ENCODE results near the gene EARS2.
"Not testable (repeated sequence)": the region's sequence is repeated elsewhere in the genome, so short reads cannot be mapped to it uniquely, and the experiment has no call there.

The EARS2 gene

GRCh38 chr16:23524886-23525285 is 32.3 kb downstream of the EARS2 start:
- Mint-ChIP-seq H3K9me3 (no peaks in the 10 kb centered on the region), H3K4me1 (ENCODE audit: low read depth) (no peaks in the 10 kb centered on the region), H3K4me3 (no peak overlapping the region), H3K27ac (no peak overlapping the region), H3K36me3 (ENCODE audit: low read depth) (peaks cover 17% of the 10 kb centered on the region), H3K27me3 (ENCODE audit: low read depth) (no peaks in the 10 kb centered on the region)

- no peak overlapping the region for H3K27ac Mint-ChIP-seq
Observed at GRCh38 chr16:23523876-23524385, 33.2 kb downstream of the EARS2 start.

GRCh38 chr16:23523321-23523720 is 33.8 kb downstream of the EARS2 start:
- peaks cover 24% of the 10 kb centered on the region for H3K36me3 Mint-ChIP-seq (ENCODE audit: low read depth)
- no peaks in the 10 kb centered on the region for H3K27me3 Mint-ChIP-seq (ENCODE audit: low read depth)
- H3K4me3 Mint-ChIP-seq, result no peak overlapping the region
- H3K27ac Mint-ChIP-seq, result no peak overlapping the region
- peaks cover 4% of the 10 kb centered on the region for H3K4me1 Mint-ChIP-seq (ENCODE audit: low read depth)
- no peaks in the 10 kb centered on the region for H3K9me3 Mint-ChIP-seq

More at GRCh38 chr16:23523876-23524385, 33.2 kb downstream of the EARS2 start:
- Mint-ChIP-seq H3K9me3 (no peaks in the 10 kb centered on the region), H3K4me3 (no peak overlapping the region), H3K36me3 (ENCODE audit: low read depth) (peaks cover 22% of the 10 kb centered on the region), H3K4me1 (ENCODE audit: low read depth) (no peaks in the 10 kb centered on the region), H3K27me3 (ENCODE audit: low read depth) (no peaks in the 10 kb centered on the region)

- peaks cover 27% of the 10 kb centered on the region for H3K36me3 Mint-ChIP-seq (ENCODE audit: low read depth)
- H3K4me1 Mint-ChIP-seq (ENCODE audit: low read depth), result peaks cover 8% of the 10 kb centered on the region
- H3K27ac Mint-ChIP-seq, result no peak overlapping the region
- H3K9me3 Mint-ChIP-seq, result no peaks in the 10 kb centered on the region
- H3K4me3 Mint-ChIP-seq, result no peak overlapping the region
- no peaks in the 10 kb centered on the region for H3K27me3 Mint-ChIP-seq (ENCODE audit: low read depth)
Observed at GRCh38 chr16:23521965-23522364, 35.2 kb downstream of the EARS2 start.

DNA sequence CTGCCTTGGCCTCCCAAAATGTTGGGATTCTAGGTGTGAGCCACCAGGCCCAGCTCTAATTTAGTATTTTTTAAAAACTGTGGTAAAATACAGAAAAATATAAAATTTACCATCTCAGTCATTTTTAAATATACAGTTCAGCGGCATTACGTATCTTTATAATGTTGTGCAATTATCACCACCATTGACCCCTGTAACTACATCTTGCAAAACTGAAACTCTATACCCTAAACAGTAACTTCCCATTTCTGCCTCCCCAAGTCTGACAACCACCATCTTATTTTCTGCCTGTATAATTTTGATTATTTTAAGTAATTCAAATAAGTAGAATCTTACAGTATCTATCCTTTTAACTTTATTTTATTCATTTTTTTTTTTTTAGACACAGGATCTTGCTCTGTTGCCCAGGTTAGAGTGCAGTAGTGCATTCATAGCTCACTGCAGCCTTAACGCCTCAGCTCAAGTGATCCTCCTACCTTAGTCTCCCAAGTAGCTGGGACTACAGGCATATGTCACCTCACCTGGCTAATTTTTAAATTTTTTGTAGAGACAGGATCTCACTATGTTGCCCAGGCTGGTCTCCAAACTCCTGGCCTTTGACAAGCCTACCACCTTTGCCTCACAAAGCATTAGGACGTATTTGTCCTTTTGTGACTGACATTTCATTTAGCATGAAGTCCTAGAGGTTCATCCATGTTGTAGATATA is 36.0 kb downstream of the EARS2 start:
- Mint-ChIP-seq H3K9me3 (no peaks in the 10 kb centered on the region), H3K4me1 (ENCODE audit: low read depth) (peaks cover 14% of the 10 kb centered on the region), H3K27me3 (ENCODE audit: low read depth) (no peaks in the 10 kb centered on the region), H3K4me3 (no peak overlapping the region), H3K36me3 (ENCODE audit: low read depth) (peaks cover 27% of the 10 kb centered on the region), H3K27ac (no peak overlapping the region)

DNA sequence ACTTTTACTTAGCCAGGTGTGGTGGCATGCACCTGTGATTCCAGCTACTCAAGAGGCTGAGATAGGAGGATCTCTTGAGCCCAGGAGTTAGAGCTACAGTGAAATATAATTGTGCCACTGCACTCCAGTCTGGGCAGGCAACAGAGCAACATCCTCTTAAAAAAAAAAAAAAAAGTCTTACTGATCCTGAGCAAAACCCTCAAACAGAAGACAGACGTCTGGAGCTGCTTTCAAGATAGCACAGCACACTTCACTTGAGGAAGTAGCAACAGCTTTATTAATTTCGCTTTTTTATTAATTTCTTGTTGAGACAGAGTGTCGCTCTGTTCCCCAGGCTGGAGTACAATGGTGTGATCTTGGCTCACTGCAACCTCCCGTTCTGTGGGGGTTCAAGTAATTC is 36.6 kb downstream of the EARS2 start:
- Mint-ChIP-seq H3K27me3 (ENCODE audit: low read depth) (no peaks in the 10 kb centered on the region), H3K4me3 (no peak overlapping the region), H3K36me3 (ENCODE audit: low read depth) (peaks cover 27% of the 10 kb centered on the region), H3K9me3 (no peaks in the 10 kb centered on the region), H3K27ac (no peak overlapping the region), H3K4me1 (ENCODE audit: low read depth) (peaks cover 16% of the 10 kb centered on the region)

DNA sequence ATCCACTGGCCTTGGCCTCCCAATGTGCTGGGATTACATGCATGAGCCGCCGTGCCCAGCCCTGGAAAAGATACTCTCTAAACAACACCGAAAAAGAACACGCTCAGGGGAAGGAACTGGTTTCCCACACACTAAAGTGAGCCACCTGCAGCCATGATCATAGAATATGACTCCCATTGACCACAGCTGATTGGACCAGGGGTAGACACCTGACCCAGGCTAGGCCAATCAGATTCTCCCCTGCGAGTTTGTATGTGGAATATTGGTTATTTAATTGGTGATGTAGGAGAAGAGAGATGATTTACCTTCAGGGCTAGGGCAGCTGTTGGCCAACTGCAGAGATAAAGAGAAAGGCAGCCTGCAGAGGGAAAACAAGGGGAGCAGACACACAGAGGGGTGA is 37.9 kb downstream of the EARS2 start:
- peaks cover 24% of the 10 kb centered on the region for H3K4me1 Mint-ChIP-seq (ENCODE audit: low read depth)
- H3K9me3 Mint-ChIP-seq, result no peaks in the 10 kb centered on the region
- H3K4me3 Mint-ChIP-seq, result no peak overlapping the region
- H3K27me3 Mint-ChIP-seq (ENCODE audit: low read depth), result no peaks in the 10 kb centered on the region
- H3K27ac Mint-ChIP-seq, result no peak overlapping the region
- H3K36me3 Mint-ChIP-seq (ENCODE audit: low read depth), result peaks cover 25% of the 10 kb centered on the region

DNA sequence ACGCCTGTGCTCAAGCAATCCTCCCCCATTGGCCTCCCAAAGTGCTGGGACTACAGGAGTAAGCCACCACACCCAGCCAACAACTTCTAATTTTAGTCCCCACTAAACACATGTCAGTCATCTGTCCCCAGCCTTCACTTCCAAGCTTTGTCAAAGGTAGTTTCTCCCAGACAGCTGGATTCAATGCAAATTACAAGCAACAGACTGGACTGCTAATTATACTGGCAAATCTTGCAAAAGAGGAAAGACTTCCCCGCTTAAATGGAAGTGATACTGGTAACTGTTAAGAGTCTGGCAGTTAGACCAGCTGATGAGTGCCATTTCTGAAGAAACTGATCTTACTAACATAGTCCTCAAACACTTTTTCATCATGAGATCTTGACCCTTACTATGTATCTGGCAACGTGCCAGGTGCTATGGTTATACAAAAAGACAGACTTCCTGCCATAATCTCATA is 38.7 kb downstream of the EARS2 start:
- Mint-ChIP-seq H3K27ac (no peak overlapping the region), H3K36me3 (ENCODE audit: low read depth) (peaks cover 25% of the 10 kb centered on the region)

DNA sequence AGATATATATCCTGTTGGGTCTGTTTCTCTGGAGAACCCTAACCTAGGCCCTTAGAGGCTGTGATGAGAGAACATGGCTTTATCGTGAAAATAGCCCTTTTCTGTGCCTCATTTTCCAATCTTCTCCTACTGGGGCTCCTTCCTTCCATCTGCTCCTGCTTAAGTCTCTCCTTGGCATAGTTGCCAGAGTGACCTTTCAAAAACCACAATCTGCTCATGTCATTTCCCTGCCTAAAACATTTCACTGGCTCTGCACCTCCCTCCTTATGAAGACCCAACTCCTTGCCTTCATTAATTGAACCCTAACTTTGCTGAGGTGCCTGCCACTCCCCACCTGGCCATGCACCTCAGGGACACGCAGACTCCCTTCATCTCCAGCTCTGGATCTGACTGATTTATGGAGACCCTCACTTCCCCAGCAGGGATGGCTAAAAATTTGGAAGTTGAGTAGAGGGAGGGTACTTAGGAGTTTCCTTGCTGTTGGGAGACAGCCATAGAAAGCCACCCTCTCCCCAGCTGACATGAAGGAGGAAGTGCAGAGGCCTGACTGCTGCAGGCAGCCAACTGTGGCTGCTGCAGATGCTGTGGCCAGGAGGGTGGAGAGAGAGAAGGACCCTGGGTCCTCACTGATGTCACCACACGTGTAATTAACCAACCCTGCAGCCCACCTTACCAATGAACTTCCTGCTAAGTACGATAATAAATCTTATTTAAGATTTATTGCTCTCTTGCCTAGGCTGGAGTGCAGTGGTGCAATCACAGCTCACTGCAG is 40.6 kb downstream of the EARS2 start:
- peaks cover 15% of the 10 kb centered on the region for H3K36me3 Mint-ChIP-seq (ENCODE audit: low read depth)
- H3K4me1 Mint-ChIP-seq (ENCODE audit: low read depth), result peaks cover 24% of the 10 kb centered on the region
- no peaks in the 10 kb centered on the region for H3K27me3 Mint-ChIP-seq (ENCODE audit: low read depth)
- no peak overlapping the region for H3K4me3 Mint-ChIP-seq
- no peak overlapping the region for H3K27ac Mint-ChIP-seq
- H3K9me3 Mint-ChIP-seq, result no peaks in the 10 kb centered on the region

More for the DNA sequence above, 38.7 kb downstream of the EARS2 start:
- Mint-ChIP-seq H3K9me3 (no peaks in the 10 kb centered on the region), H3K27me3 (ENCODE audit: low read depth) (no peaks in the 10 kb centered on the region), H3K4me3 (no peak overlapping the region), H3K4me1 (ENCODE audit: low read depth) (peaks cover 24% of the 10 kb centered on the region)

DNA sequence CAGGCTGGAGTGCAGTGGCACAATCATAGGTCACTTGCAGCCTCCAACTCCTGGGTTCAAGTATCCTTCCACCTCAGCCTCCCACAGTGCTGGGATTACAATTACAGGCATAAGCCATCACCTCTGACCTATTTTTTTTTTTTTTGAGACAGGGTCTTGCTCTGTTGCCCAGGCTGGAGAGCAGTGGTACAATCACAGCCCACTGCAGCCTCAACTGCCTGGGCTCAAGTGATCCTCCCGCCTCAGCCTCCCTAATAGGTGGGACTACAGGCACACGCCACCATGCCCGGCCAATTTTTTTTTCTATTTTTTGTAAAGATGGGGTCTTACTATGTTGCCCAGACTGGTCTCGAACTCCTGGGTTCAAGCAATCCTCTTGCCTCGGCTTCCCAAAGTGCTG is 41.3 kb downstream of the EARS2 start:
- no peaks in the 10 kb centered on the region for H3K27me3 Mint-ChIP-seq (ENCODE audit: low read depth)
- H3K27ac Mint-ChIP-seq, result no peak overlapping the region
- peaks cover 13% of the 10 kb centered on the region for H3K36me3 Mint-ChIP-seq (ENCODE audit: low read depth)
- H3K4me3 Mint-ChIP-seq, result no peak overlapping the region
- no peaks in the 10 kb centered on the region for H3K9me3 Mint-ChIP-seq
- peaks cover 24% of the 10 kb centered on the region for H3K4me1 Mint-ChIP-seq (ENCODE audit: low read depth)

DNA sequence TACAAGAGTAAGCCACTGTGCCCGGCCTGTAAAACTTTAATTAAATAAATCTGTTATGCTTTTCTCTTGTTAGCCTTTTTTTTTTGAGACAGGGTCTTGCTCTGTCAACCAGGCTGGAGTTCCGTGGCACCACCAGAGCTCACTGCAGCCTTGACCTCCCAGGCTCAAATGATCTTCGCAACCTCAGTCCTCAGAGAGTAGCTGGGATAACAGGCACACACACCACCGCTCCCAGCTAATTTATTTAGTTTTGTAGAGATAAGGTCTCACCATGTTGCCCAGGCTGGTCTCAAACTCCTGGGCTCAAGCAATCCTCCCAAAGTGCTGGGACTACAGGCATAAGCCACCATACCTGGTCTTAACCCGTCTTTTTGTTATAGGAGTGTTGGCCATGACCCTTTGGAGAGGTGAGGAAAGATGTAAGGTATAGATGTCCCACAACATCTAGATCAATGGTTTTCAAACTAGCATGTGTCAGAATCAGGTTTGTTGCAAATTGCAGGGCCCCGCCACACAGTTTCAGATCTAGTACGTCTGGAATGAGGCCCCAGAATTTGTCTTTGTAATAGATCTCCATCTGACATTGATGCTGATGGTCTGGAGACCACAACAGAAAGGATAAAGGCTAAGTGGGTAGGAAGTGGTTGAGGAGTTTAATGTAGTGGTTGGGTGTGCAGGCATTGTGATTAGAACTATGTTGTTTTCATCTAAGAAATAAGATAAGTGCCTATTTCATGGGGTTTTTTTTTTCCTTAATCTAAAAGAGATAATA is 42.6 kb downstream of the EARS2 start:
- peak overlapping the region; percentile 11 for H3K4me3 Mint-ChIP-seq
- H3K36me3 Mint-ChIP-seq (ENCODE audit: low read depth), result peaks cover 13% of the 10 kb centered on the region
- no peaks in the 10 kb centered on the region for H3K9me3 Mint-ChIP-seq
- peaks cover 29% of the 10 kb centered on the region for H3K4me1 Mint-ChIP-seq (ENCODE audit: low read depth)
- no peaks in the 10 kb centered on the region for H3K27me3 Mint-ChIP-seq (ENCODE audit: low read depth)
- H3K27ac Mint-ChIP-seq, result peak overlapping the region; percentile 46

DNA sequence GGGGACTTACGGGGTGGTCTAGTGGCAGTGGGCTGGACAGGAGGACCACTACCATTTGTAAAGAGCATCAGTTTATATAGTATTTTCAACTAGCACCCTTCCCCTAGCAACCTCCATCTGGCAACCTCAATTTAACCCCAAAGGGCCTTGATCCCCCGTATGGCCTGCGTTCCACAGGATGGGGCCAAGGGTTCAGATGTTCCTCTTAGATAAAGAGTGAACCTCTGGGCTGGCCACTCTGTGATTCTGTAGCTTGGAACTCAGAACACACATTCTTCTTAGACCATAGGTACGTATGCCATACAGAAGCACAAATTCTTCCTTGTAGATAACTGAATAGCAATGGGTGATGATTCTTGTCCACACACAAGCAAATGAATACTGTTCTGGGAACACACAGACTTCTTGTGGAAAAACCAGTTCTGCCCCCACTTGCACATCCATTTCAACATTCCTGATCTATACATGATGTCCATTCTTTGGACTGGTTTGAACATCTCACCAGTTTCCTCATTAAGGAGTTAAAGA is 44.9 kb downstream of the EARS2 start:
- peaks cover 17% of the 10 kb centered on the region for H3K36me3 Mint-ChIP-seq (ENCODE audit: low read depth)
- peaks cover 5% of the 10 kb centered on the region for H3K9me3 Mint-ChIP-seq
- H3K4me1 Mint-ChIP-seq (ENCODE audit: low read depth), result peaks cover 37% of the 10 kb centered on the region
- no peak overlapping the region for H3K4me3 Mint-ChIP-seq
- no peaks in the 10 kb centered on the region for H3K27me3 Mint-ChIP-seq (ENCODE audit: low read depth)
- H3K27ac Mint-ChIP-seq, result no peak overlapping the region

GRCh38 chr16:23511731-23512130 is 45.4 kb downstream of the EARS2 start:
- peak overlapping the region; percentile 72 for H3K4me3 Mint-ChIP-seq

DNA sequence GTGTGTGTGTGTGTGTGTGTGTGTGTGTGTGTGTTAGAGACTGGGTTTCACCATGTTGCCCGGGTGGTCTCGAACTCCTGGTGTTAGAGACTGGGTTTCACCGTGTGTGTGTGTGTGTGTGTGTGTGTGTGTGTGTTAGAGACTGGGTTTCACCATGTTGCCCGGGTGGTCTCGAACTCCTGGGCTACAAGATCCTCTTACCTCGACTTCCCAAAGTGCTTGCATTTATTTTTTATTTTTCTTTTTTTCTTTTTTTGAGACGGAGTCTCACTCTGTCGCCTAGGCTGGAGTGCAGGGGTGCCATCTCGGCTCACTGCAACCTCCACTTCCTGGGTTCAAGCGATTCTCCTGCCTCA is 46.3 kb downstream of the EARS2 start:
- peaks cover 41% of the 10 kb centered on the region for H3K4me1 Mint-ChIP-seq (ENCODE audit: low read depth)
- H3K27ac Mint-ChIP-seq, result peak overlapping the region; percentile 71
- peak overlapping the region; percentile 86 for H3K4me3 Mint-ChIP-seq
- peaks cover 17% of the 10 kb centered on the region for H3K36me3 Mint-ChIP-seq (ENCODE audit: low read depth)
- H3K9me3 Mint-ChIP-seq; H3K27me3 Mint-ChIP-seq (ENCODE audit: low read depth): not testable (repeated sequence)

More at GRCh38 chr16:23511731-23512130, 45.4 kb downstream of the EARS2 start:
- H3K4me1 Mint-ChIP-seq (ENCODE audit: low read depth), result peaks cover 39% of the 10 kb centered on the region
- peaks cover 17% of the 10 kb centered on the region for H3K36me3 Mint-ChIP-seq (ENCODE audit: low read depth)
- peak overlapping the region; percentile 55 for H3K27ac Mint-ChIP-seq
- peaks cover 5% of the 10 kb centered on the region for H3K9me3 Mint-ChIP-seq
- H3K27me3 Mint-ChIP-seq (ENCODE audit: low read depth), result no peaks in the 10 kb centered on the region

Data from T-helper 1 cell treated with Interleukin-12 subunit alpha and Interleukin-12 subunit beta and Interleukin-4 antibody, amounts not matched to agents 30 μg/mL and 1 μg/mL, for 36 hours (primary cell).